H9 (cell line): Measurements from ENCODE around the gene CDK17. TPM values are rescaled to one million over a fixed set of nuclear protein-coding genes. Genes with fewer than 3 reads are reported as not detected.

Experiments used
- DNase-seq: peaks from one replicate; pipeline ENCODE4 v3.0.0-alpha.2; 2017
- H2AFZ ChIP-seq: one replicate; pipeline ENCODE4 v1.6.1; 2013; ENCODE audit warnings: mild to moderate bottlenecking, low read length, control low read depth, moderate library complexity
- H2AK5ac ChIP-seq: 2 replicates; pipeline ENCODE4 v1.6.1; 2013; ENCODE audit warnings: low read length, control low read depth, mixed read lengths; ENCODE audit not compliant: insufficient read length
- H2BK120ac ChIP-seq: one replicate; pipeline ENCODE4 v1.6.1; 2013; ENCODE audit warnings: low read depth, mild to moderate bottlenecking, low read length, control low read depth, inconsistent platforms; ENCODE audit not compliant: poor library complexity, severe bottlenecking
- H2BK12ac ChIP-seq: 2 replicates; pipeline ENCODE4 v1.6.1; 2013; ENCODE audit warnings: low read length, control low read depth, mixed read lengths, low read depth; ENCODE audit not compliant: insufficient read length
- H2BK15ac ChIP-seq: 2 replicates; pipeline ENCODE4 v1.6.1; 2013; ENCODE audit warnings: low read depth, low read length, control low read depth
- H2BK20ac ChIP-seq: one replicate; pipeline ENCODE4 v1.6.1; 2013; ENCODE audit warnings: low read depth, mild to moderate bottlenecking, low read length, control low read depth, inconsistent platforms; ENCODE audit not compliant: poor library complexity, severe bottlenecking
- H2BK5ac ChIP-seq: 2 replicates; pipeline ENCODE4 v1.6.1; 2013; ENCODE audit warnings: low read length, control low read depth, mixed read lengths; ENCODE audit not compliant: insufficient read length
- H3K14ac ChIP-seq: 2 replicates; pipeline ENCODE4 v1.6.1; 2013; ENCODE audit warnings: low read length, control low read depth; ENCODE audit not compliant: insufficient read depth
- H3K18ac ChIP-seq: 2 replicates; pipeline ENCODE4 v1.6.1; 2013; ENCODE audit warnings: low read depth, mild to moderate bottlenecking, mixed read lengths, low read length, control low read depth; ENCODE audit not compliant: insufficient read length
- H3K23ac ChIP-seq: 2 replicates; pipeline ENCODE4 v1.6.1; 2013; ENCODE audit warnings: low read length, control low read depth, mixed read lengths, low read depth; ENCODE audit not compliant: insufficient read length
- H3K23me2 ChIP-seq: 2 replicates; pipeline ENCODE4 v1.6.1; 2013; ENCODE audit warnings: low read depth, mild to moderate bottlenecking, mixed read lengths, low read length, control low read depth; ENCODE audit not compliant: insufficient read length, poor library complexity, severe bottlenecking
- H3K27ac ChIP-seq: 2 replicates; pipeline ENCODE4 v1.5.1; 2013; ENCODE audit warnings: low read length, control low read depth, mixed read lengths, low read depth; ENCODE audit not compliant: insufficient read length
- H3K27me3 ChIP-seq: 2 replicates; pipeline ENCODE4 v1.6.1; 2013; ENCODE audit warnings: low read length, control low read depth, inconsistent platforms; ENCODE audit not compliant: insufficient read depth
- H3K4ac ChIP-seq: 2 replicates; pipeline ENCODE4 v1.6.1; 2013; ENCODE audit warnings: low read depth, mild to moderate bottlenecking, control low read depth, inconsistent platforms, low read length, moderate library complexity
- H3K4me1 ChIP-seq: 2 replicates; pipeline ENCODE4 v1.6.1; 2013; ENCODE audit warnings: low read length, control low read depth, inconsistent platforms; ENCODE audit not compliant: insufficient read depth
- H3K4me2 ChIP-seq: 2 replicates; pipeline ENCODE4 v1.6.1; 2013; ENCODE audit warnings: low read length, control low read depth, mixed read lengths; ENCODE audit not compliant: insufficient read length, insufficient read depth
- H3K56ac ChIP-seq: 2 replicates; pipeline ENCODE4 v1.6.1; 2013; ENCODE audit warnings: low read depth, mild to moderate bottlenecking, mixed read lengths, low read length, control low read depth; ENCODE audit not compliant: insufficient read length
- H3K79me1 ChIP-seq: 2 replicates; pipeline ENCODE4 v1.6.1; 2013; ENCODE audit warnings: low read depth, mild to moderate bottlenecking, moderate library complexity, low read length, control low read depth, inconsistent platforms; ENCODE audit not compliant: insufficient read depth, poor library complexity, severe bottlenecking
- H3K79me2 ChIP-seq: 2 replicates; pipeline ENCODE4 v1.6.1; 2013; ENCODE audit warnings: low read length, control low read depth, inconsistent platforms; ENCODE audit not compliant: insufficient read depth
- H3K9ac ChIP-seq: 2 replicates; pipeline ENCODE4 v1.6.1; 2013; ENCODE audit warnings: low read length, control low read depth, mixed read lengths; ENCODE audit not compliant: insufficient read length; ENCODE audit errors: extremely low read depth
- H3K9me3 ChIP-seq: one replicate; pipeline ENCODE4 v1.6.1; 2013; ENCODE audit warnings: low read depth, low read length, inconsistent platforms; ENCODE audit not compliant: control insufficient read depth
- H3T11ph ChIP-seq: one replicate; pipeline ENCODE4 v1.6.1; 2013; ENCODE audit warnings: mild to moderate bottlenecking, low read length, control low read depth, inconsistent platforms
- H4K20me1 ChIP-seq: one replicate; pipeline ENCODE4 v1.6.1; 2013; ENCODE audit not compliant: control insufficient read depth, insufficient read length, insufficient read depth
- H4K5ac ChIP-seq: 2 replicates; pipeline ENCODE4 v1.6.1; 2013; ENCODE audit warnings: low read depth, mild to moderate bottlenecking, mixed read lengths, low read length, control low read depth; ENCODE audit not compliant: insufficient read length
- H4K8ac ChIP-seq: replicated peaks from 2 replicates; pipeline ENCODE4 v1.6.1; 2013; ENCODE audit warnings: low read length, control low read depth, mixed read lengths, low read depth; ENCODE audit not compliant: insufficient read length
- H4K91ac ChIP-seq: 2 replicates; pipeline ENCODE4 v1.6.1; 2013; ENCODE audit warnings: low read depth, mild to moderate bottlenecking, moderate library complexity, mixed read lengths, low read length, control low read depth; ENCODE audit not compliant: insufficient read length
- H3K27ac Mint-ChIP-seq, 3 experiments: 2 replicates in 2 of 3; 3 replicates in 1 of 3; pipeline ENCODE4 v1.8.0; 2020 to 2021; ENCODE audit warnings: mixed read lengths in 3 of 3, mild to moderate bottlenecking in 1 of 3, moderate library complexity in 1 of 3
- H3K27me3 Mint-ChIP-seq: 2 replicates; pipeline ENCODE4 v1.8.0; 2021; ENCODE audit warnings: low read depth, mild to moderate bottlenecking, moderate library complexity, mixed read lengths
- H3K36me3 Mint-ChIP-seq, 3 experiments: 2 replicates in 2 of 3; 3 replicates in 1 of 3; pipeline ENCODE4 v1.8.0; 2020 to 2021; ENCODE audit warnings: low read depth in 3 of 3, mixed read lengths in 3 of 3; ENCODE audit not compliant: insufficient read depth in 1 of 3
- H3K4me1 Mint-ChIP-seq, 2 experiments: 2 replicates each; pipeline ENCODE4 v1.8.0; 2020; ENCODE audit warnings: mixed read lengths in 2 of 2
- H3K4me3 Mint-ChIP-seq, 2 experiments: 2 replicates in 1 of 2; 3 replicates in 1 of 2; pipeline ENCODE4 v1.8.0; 2020 to 2021; ENCODE audit warnings: mild to moderate bottlenecking in 2 of 2, mixed read lengths in 2 of 2, moderate library complexity in 1 of 2
- H3K9me3 Mint-ChIP-seq, 2 experiments: 2 replicates in 1 of 2; 3 replicates in 1 of 2; pipeline ENCODE4 v1.8.0; 2020; ENCODE audit warnings: mild to moderate bottlenecking in 2 of 2, mixed read lengths in 2 of 2, moderate library complexity in 1 of 2
- WGBS: extraction: QIAGEN DNeasy Blood & Tissue Kit; methylation state at CpG from one replicate; pipeline ENCODE4 v1.1.7; 2013; ENCODE audit warnings: missing lambda C conversion rate, low lambda C conversion rate, mixed read lengths; ENCODE audit not compliant: insufficient read length; ENCODE audit errors: extremely low coverage; 5-methylcytosine and 5-hydroxymethylcytosine counted together
- total RNA-seq: library from RNA; stranded (reverse); gene quantifications from 2 replicates; pipeline ENCODE4 v1.2.1, GENCODE V29; 2021
- TF ChIP-seq, protein P1 (sequence below): fragments of 200-600 bp; sonication (generic); conservative IDR thresholded peaks from 3 replicates; pipeline ENCODE4 v1.8.0; 2021; ENCODE audit warnings: antibody characterized with exemption, mild to moderate bottlenecking

CDK17 gene
- total RNA-seq, 1 experiment from 2014 or later = 28.8 TPM

DNA sequence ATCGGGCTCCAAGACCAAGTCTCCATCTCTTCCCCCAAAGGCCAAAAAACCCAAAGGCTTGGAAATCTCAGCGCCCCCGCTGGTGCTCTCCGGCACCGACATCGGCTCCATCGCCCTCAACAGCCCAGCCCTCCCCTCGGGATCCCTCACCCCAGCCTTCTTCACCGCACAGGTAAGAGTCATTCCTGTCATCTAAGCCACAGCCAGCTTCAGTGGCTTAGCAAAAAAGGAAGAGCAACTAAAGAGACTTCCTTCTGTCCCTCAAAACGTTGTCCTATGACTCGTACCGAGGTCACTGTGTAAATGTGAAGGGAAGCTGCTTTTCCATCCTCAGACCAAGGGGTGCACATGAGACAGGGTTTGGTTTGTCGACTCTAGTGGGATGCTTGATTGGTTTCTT, 152.7 kb downstream of the CDK17 start:
- Histone ChIP-seq H2AFZ (no peak overlapping the region), H3K4ac (no peak overlapping the region), H3K4me1 (no peaks in the 10 kb centered on the region), H3K9ac (no peak overlapping the region), H3K27me3 (no peaks in the 10 kb centered on the region), H3K56ac (no peak overlapping the region), H3K18ac (no peak overlapping the region), H4K91ac (no peak overlapping the region), H3K79me1 (no peaks in the 10 kb centered on the region), H2BK20ac (no peak overlapping the region), H3K23me2 (no peaks in the 10 kb centered on the region), H2BK5ac (no peak overlapping the region), H4K5ac (no peak overlapping the region), H3K4me2 (no peak overlapping the region), H2BK120ac (no peak overlapping the region), H3K9me3 (no peaks in the 10 kb centered on the region), H3K23ac (no peak overlapping the region), H4K20me1 (no peaks in the 10 kb centered on the region), H3K27ac (no peak overlapping the region), H3K79me2 (no peaks in the 10 kb centered on the region), H4K8ac (no peak overlapping the region), H3K14ac (no peak overlapping the region), H2BK15ac (no peak overlapping the region), H3T11ph (no peak overlapping the region), H2AK5ac (no peak overlapping the region), H2BK12ac (no peak overlapping the region)
- no peak for DNase-seq
- no peaks in the 10 kb centered on the region; the same call in 1 of the 2 replicates for H3K27me3 Mint-ChIP-seq
- no peaks in the 10 kb centered on the region for H3K9me3 Mint-ChIP-seq
- H3K27ac Mint-ChIP-seq = no peak overlapping the region; a peak in 1 of 7 replicates
- H3K4me1 Mint-ChIP-seq = peaks cover 0 to 8% of the 10 kb centered on the region in 2 experiments; a peak in 2 of 4 replicates
- TF ChIP-seq, protein P1, sequence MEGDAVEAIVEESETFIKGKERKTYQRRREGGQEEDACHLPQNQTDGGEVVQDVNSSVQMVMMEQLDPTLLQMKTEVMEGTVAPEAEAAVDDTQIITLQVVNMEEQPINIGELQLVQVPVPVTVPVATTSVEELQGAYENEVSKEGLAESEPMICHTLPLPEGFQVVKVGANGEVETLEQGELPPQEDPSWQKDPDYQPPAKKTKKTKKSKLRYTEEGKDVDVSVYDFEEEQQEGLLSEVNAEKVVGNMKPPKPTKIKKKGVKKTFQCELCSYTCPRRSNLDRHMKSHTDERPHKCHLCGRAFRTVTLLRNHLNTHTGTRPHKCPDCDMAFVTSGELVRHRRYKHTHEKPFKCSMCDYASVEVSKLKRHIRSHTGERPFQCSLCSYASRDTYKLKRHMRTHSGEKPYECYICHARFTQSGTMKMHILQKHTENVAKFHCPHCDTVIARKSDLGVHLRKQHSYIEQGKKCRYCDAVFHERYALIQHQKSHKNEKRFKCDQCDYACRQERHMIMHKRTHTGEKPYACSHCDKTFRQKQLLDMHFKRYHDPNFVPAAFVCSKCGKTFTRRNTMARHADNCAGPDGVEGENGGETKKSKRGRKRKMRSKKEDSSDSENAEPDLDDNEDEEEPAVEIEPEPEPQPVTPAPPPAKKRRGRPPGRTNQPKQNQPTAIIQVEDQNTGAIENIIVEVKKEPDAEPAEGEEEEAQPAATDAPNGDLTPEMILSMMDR = 0 out of 3 replicates have a peak, but pooled peaks have one; percentile 12
- no peak overlapping the region for H3K4me3 Mint-ChIP-seq
- WGBS = no CpG with 5 or more reads among the region's 13 CpGs
- H3K36me3 Mint-ChIP-seq = peaks cover 12 to 30% (median 22%) of the 10 kb centered on the region in 3 experiments; a peak in 6 of 7 replicates
